Epithelial cell of proximal tubule (primary cell): ENCODE results near the gene LNPEP. TPM values are rescaled to one million over a fixed set of nuclear protein-coding genes. Genes with fewer than 3 reads are reported as not detected.

Source experiments
- DNase-seq: peaks from one replicate; pipeline ENCODE4 v3.0.0-alpha.2; 2011; ENCODE audit warnings: low read depth
- H3K4me3 ChIP-seq: 2 replicates; pipeline ENCODE4 v1.5.1; 2011; ENCODE audit warnings: low read depth, mild to moderate bottlenecking, low read length
- total RNA-seq: library from RNA; depleted of rRNA; stranded (reverse); fragments of >200 nt; gene quantifications from 2 replicates; pipeline ENCODE4 v1.2.3, GENCODE V29; 2015
- TF ChIP-seq, protein P1 (sequence below): conservative IDR thresholded peaks from 2 replicates; pipeline ENCODE4 v1.5.1; 2012; ENCODE audit warnings: low read depth, mild to moderate bottlenecking, low read length

The LNPEP gene
- total RNA-seq, 1 donor from 2014 or later, result 21.4 TPM

- no peak for DNase-seq
- TF ChIP-seq, protein P1, sequence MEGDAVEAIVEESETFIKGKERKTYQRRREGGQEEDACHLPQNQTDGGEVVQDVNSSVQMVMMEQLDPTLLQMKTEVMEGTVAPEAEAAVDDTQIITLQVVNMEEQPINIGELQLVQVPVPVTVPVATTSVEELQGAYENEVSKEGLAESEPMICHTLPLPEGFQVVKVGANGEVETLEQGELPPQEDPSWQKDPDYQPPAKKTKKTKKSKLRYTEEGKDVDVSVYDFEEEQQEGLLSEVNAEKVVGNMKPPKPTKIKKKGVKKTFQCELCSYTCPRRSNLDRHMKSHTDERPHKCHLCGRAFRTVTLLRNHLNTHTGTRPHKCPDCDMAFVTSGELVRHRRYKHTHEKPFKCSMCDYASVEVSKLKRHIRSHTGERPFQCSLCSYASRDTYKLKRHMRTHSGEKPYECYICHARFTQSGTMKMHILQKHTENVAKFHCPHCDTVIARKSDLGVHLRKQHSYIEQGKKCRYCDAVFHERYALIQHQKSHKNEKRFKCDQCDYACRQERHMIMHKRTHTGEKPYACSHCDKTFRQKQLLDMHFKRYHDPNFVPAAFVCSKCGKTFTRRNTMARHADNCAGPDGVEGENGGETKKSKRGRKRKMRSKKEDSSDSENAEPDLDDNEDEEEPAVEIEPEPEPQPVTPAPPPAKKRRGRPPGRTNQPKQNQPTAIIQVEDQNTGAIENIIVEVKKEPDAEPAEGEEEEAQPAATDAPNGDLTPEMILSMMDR, result no peak
- H3K4me3 ChIP-seq, result no peak overlapping the region
These were observed 32.7 kb downstream of the LNPEP start for GRCh38 chr5:96968614-96969013.

DNA sequence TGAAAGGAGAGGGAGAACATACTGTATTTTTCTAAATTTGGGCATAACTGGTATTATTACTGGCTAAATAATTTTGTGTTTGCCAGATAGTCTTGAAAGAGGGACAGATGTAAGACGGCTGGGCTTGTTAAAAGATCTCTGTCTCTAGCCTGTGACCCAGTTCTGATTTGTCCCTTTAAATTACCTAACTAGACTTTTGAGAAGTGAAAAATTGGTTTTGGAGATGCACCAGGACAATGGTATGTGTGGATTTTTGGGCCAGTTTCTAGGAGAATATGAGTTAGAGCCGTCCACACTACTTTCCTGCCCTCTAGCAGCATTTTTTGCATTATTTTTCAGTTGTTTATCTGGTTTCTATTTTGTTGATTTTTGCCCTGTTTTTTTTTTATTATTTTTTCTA, 33.5 kb downstream of the LNPEP start:
- no peak overlapping the region for H3K4me3 ChIP-seq
- TF ChIP-seq, protein P1, result no peak
- DNase-seq, result no peak

GRCh38 chr5:96972599-96973334, 36.9 kb downstream of the LNPEP start:
- DNase-seq, result no peak
- no peak overlapping the region for H3K4me3 ChIP-seq
- TF ChIP-seq, protein P1, result no peak

DNA sequence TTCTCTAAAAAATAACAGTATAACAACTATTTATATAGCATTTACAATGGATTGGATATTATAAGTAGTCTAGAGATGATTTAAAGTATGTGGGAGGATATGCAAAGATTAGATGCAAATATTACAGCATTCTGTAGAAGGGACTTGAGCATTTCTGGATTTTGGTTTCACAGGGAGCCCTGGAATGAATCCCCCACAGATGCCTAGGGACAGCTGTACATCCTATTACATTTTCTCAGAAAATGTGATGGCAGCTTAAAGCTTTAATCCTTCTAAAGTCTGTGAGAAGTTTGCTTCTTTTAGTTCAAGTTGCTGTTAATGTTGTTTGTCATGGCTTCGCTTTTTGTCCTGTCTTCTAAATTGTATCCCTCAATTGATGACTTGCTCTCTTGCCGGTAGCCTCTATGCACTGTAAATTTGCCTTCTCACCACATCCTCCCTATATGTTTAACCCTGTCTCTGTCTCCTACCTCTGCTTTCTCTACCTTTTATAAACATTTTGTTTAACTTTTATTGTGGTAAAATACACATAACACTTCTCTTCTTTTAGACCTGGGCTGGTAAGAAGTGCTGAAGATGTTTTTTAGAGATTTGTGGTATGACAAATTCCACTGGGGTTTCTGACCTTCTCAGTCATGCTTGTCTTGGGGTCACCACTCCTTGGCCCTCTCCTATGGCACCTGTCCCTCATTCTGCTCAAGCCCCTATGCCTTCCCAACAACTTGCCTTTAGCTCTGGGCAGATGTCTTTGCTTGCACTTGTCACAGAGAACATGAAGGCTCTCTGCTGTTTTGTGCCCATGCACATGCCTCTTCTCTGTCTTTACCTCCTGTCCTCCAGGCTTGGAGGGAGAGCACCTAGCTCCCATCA, 37.9 kb downstream of the LNPEP start:
- DNase-seq, result no peak
- TF ChIP-seq, protein P1, result no peak
- H3K4me3 ChIP-seq, result no peak overlapping the region

GRCh38 chr5:96975656-96976055, 39.8 kb downstream of the LNPEP start:
- no peak for DNase-seq
- TF ChIP-seq, protein P1, result no peak

GRCh38 chr5:96977228-96977627, 41.3 kb downstream of the LNPEP start:
- no peak for DNase-seq
- no peak overlapping the region for H3K4me3 ChIP-seq
- TF ChIP-seq, protein P1, result no peak

More at GRCh38 chr5:96975656-96976055, 39.8 kb downstream of the LNPEP start:
- no peak overlapping the region for H3K4me3 ChIP-seq
